HG03159 (cell line): ENCODE results near the gene SLC13A1.
"Not testable (repeated sequence)": the region's sequence is repeated elsewhere in the genome, so short reads cannot be mapped to it uniquely, and the experiment has no call there.

ENCODE experiments used
- ATAC-seq: cut with Tn5 transposase; IDR thresholded peaks from one replicate; pipeline ENCODE4 v1.9.1; 2021; ENCODE audit warnings: mild to moderate bottlenecking, moderate library complexity; ENCODE audit not compliant: unreplicated experiment

The SLC13A1 gene, protein sequence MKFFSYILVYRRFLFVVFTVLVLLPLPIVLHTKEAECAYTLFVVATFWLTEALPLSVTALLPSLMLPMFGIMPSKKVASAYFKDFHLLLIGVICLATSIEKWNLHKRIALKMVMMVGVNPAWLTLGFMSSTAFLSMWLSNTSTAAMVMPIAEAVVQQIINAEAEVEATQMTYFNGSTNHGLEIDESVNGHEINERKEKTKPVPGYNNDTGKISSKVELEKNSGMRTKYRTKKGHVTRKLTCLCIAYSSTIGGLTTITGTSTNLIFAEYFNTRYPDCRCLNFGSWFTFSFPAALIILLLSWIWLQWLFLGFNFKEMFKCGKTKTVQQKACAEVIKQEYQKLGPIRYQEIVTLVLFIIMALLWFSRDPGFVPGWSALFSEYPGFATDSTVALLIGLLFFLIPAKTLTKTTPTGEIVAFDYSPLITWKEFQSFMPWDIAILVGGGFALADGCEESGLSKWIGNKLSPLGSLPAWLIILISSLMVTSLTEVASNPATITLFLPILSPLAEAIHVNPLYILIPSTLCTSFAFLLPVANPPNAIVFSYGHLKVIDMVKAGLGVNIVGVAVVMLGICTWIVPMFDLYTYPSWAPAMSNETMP

GRCh38 chr7:123199883-123200282, at the start of gene SLC13A1:
Gene SLC13A1, minus strand, starts transcription at chr7:123199969. Its CDS starts 23 bp downstream, at chr7:123199946.
- no peak for ATAC-seq

GRCh38 chr7:123244768-123245167, 45.0 kb upstream of the SLC13A1 start:
- ATAC-seq: no peak

- ATAC-seq: no peak
Measured at GRCh38 chr7:123242467-123243092, 42.8 kb upstream of the SLC13A1 start.

DNA sequence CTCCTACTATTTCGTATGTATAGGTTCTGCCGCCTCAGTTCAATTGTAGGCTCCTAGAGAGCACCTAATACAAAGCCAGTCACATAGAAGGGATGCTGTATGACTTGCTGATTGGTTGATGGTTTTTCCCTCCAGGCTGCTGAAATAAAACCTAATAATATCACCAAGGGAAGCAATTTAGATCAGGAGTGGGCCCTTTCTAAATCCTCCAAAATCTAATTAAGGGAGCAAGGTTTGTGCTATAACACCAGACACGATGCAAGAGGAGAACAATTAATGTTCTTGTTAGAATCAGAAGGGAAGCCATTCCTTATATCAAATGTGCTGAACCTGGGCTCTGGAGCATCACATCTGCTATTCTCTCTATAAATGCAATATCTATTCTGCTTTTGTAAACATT, 42.0 kb upstream of the SLC13A1 start:
- ATAC-seq: no peak

DNA sequence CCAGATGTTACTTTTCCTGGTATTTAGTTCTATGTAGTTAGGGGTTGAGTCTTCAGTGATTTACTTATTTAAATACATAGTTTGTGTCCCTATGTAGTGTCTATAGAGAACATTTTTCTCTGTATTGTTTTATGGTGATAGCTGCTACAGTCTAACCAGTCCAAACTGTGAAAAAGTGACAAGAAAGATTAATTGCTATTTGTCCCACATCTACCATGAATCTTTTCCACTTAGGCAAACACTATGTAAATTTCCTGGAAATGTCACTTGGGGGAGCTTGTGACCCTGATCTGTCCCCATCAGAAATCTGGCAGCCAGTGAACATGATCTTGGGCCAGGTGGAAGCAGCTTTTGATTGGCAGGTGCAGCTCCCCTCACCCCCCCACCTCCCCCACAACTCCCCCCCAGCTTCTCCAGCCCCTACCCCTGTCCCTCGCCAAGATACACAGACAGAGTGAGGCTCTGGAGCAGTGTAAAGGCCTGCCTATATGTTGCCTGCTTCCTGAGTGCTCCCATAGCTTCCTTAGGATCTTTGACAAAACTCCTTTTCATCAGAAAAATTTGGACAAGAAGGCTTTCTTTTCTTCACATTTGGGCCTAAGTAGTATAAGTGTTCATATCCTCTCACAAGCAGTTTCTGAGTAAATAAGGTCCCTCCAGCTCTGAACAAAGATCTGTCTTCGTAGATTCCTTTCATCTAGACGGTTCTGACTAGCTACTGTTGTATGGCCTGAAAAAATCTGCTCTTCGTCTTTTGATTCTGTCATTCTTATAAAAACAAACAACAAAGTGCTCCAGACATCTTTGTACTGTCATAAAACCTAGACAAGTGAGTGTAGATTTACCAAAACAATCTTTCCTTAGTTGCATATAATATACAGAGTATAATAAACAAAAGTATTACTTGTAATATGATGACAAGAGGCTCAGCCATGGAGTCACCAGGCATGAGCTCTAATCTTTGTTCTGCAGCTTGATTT, 31.5 kb upstream of the SLC13A1 start:
- no peak for ATAC-seq

DNA sequence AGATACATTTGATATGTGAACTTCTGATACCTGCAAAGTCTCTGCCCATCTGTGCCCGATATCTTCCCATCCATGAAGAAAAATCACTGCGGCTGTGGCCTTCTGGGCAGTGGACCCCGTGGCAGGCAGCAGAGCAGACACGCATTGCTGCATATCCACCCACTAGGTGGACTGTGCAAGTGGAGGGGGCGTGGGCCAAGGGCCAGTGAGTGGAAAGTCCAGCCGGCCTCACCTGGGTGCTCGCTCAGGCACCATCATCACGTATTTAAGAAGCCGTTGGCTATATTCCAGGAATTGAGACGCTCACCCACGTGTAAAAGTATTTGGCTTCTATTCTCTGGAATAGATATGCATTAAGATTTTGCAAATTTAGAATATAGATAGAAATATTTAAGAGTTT, 30.8 kb upstream of the SLC13A1 start:
- ATAC-seq: no peak

DNA sequence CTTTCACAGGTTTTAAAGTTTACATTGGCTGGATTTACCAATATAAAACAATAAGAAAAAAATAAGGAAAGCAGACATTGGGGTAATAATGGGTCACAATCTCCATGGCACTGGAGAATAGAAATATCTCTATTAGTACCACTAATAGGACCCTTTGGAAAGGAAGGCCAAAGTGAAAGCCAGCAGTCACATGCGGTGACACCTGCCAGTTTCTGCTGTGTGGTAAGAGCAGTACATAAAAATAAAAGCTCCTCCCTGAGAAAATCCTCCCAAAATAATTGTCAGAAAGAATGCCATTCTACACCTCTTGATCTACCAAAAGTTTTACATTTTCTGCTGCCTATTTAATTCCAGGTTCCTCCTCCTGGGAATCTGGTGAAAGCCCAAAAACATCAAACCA, 30.4 kb upstream of the SLC13A1 start:
- no peak for ATAC-seq

DNA sequence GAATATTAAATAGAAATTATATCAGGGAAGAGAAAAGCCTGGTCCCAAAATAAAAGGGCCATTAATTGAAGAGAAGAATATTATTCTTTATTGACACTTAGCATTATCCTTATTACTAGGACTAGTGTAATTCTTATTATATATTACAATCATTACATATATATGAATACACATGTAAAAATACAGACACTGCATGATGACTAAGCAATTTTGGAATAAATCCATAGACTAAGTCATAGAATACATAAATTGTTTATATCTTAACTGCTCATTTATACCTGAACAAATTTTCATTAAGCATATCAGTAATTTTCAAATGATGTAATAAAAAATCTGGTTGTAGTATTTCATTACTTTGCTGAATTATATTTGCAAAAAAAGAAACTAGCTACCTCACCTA, 29.7 kb upstream of the SLC13A1 start:
- ATAC-seq: no peak

GRCh38 chr7:123227666-123228065, 27.9 kb upstream of the SLC13A1 start:
- ATAC-seq: not testable (repeated sequence)

- no peak for ATAC-seq
Measured at GRCh38 chr7:123220396-123220795, 20.6 kb upstream of the SLC13A1 start.

GRCh38 chr7:123218866-123219265, 19.1 kb upstream of the SLC13A1 start:
- ATAC-seq: no peak

GRCh38 chr7:123216825-123217224, 17.1 kb upstream of the SLC13A1 start:
- no peak for ATAC-seq

GRCh38 chr7:123215350-123215749, 15.6 kb upstream of the SLC13A1 start:
- ATAC-seq: no peak

GRCh38 chr7:123211545-123211944, 11.8 kb upstream of the SLC13A1 start:
- ATAC-seq: no peak

GRCh38 chr7:123210986-123211385, 11.2 kb upstream of the SLC13A1 start:
- ATAC-seq: no peak

DNA sequence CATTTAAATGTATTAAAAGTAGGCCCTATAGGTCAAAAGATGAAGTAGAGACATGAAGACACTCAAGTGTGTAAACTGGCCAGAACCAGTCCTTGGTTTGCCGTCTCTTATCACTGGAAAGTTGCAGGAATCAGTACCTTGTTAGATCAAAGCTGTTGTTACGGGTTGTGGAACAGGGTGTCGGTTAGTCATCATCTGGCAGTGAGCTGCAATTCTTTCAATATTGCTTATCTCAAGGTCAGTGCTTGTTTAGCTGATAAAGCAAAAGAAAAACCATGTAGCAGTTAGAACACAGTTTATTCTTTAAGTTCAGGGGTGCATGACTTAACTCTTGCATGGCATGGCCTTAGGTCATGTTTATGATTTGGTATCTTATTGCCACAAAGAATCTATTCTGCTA, 10.0 kb upstream of the SLC13A1 start:
- no peak for ATAC-seq

DNA sequence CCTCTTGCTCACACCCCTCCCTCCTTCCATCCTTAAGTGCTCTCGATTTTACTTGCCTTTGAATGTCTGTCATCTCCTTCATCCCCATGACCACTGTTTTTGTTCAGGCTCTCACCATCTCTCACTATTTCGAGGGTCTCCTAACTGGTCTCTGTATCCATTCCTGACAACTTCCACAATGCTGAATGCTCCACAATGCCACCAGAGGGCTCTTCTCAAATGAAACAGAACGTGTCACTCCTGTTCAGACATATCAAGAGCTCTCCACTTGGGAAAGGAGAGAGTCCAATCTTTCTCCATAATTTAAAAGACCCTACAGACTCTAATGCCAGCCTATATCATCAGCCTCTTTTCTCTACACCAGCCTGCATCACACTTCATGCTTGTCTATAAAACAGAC, 9.0 kb upstream of the SLC13A1 start:
- no peak for ATAC-seq

DNA sequence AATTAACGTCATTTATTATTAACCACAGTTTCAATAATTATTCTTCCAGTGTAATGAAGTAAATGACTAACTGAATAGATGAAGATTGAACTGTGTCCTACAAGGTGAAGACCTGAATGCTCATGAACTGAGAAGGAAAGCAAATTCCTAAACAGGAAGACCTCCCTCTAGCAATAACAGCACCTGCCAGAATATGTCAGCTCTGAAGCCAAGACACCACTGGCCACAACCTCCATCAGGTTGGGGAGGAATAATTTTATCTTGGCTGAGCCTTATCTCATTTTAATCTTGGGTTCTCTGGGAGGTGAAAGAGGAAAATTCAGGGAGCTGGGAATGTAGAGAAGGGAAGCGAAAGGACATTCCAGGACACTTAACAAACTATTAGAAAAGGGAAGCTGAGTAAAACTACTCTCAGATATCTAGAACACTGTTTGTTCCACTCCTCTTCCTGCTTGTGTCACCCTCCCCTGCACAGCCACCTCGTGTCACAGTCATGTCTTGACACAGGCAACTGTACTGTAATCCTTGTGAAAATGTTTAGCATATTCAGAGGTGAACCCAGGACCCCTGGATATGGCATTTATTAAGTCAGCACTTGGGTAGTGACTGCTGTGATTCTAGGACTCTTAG, 4.6 kb upstream of the SLC13A1 start:
- no peak for ATAC-seq

DNA sequence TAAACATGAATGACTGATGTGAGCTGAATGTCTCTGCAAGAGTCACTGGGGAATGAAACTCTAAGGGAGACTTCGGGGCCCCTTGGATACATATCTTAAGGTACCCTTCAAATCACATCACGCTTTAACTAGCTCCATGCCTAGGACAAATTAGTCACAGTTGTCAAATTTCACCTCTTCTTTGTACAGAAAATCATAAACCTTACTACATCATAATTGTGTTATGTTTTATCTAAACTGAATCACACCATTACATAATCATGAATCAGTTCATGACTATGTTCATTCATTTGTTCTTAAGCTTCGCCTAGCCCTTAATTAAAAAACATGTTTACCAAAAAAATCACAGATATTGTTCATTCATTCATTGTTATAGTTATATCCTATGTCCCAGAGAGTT, 2.1 kb upstream of the SLC13A1 start:
- no peak for ATAC-seq
